Neural cell (in vitro differentiated cells): ENCODE measurements around the gene MKRN2. TPM values are rescaled to one million over a fixed set of nuclear protein-coding genes. Genes with fewer than 3 reads are reported as not detected.
"Not testable (repeated sequence)": the region's sequence is repeated elsewhere in the genome, so short reads cannot be mapped to it uniquely, and the experiment has no call there.

Experiments used
- H2AFZ ChIP-seq: fragments of 200-600, 300-800 bp; sonication (generic), shearing (Covaris generic); 2 replicates; pipeline ENCODE4 v1.6.0; 2014; ENCODE audit warnings: low read depth, mild to moderate bottlenecking, antibody characterized with exemption, low read length, moderate library complexity
- H3F3A ChIP-seq: fragments of 200-600 bp; shearing (Covaris generic); 2 replicates; pipeline ENCODE4 v1.6.1; 2016; ENCODE audit warnings: mild to moderate bottlenecking, moderate library complexity, mixed read lengths, antibody characterized with exemption, low read length; ENCODE audit not compliant: insufficient read depth, poor library complexity, severe bottlenecking
- H3K27ac ChIP-seq: fragments of 200-600, 300-800 bp; sonication (generic), shearing (Covaris generic); 2 replicates; pipeline ENCODE4 v1.5.1; 2014; ENCODE audit warnings: mild to moderate bottlenecking, low read length, moderate library complexity
- H3K27me3 ChIP-seq: fragments of 300-800, 200-600 bp; sonication (generic), shearing (Covaris generic); 2 replicates; pipeline ENCODE4 v1.6.0; 2014; ENCODE audit warnings: mild to moderate bottlenecking, low read depth, low read length, moderate library complexity; ENCODE audit not compliant: insufficient read depth
- H3K36me3 ChIP-seq: fragments of 300-800, 200-600 bp; sonication (generic), shearing (Covaris generic); 2 replicates; pipeline ENCODE4 v1.5.1; 2014; ENCODE audit warnings: mild to moderate bottlenecking, antibody characterized with exemption, low read length, moderate library complexity; ENCODE audit not compliant: insufficient read depth
- H3K4me2 ChIP-seq: fragments of 300-800, 200-600 bp; sonication (generic), shearing (Covaris generic); 2 replicates; pipeline ENCODE4 v1.6.0; 2014; ENCODE audit warnings: mild to moderate bottlenecking, low read length
- H3K4me3 ChIP-seq: fragments of 300-800, 200-600 bp; sonication (generic), shearing (Covaris generic); 2 replicates; pipeline ENCODE4 v1.5.1; 2014; ENCODE audit warnings: mild to moderate bottlenecking, low read length, moderate library complexity
- H3K79me2 ChIP-seq: fragments of 200-600 bp; shearing (Covaris generic); replicated peaks from 2 replicates; pipeline ENCODE4 v1.6.0; 2014; ENCODE audit warnings: mild to moderate bottlenecking, low read length, moderate library complexity; ENCODE audit not compliant: insufficient read depth
- H3K9ac ChIP-seq: fragments of 300-800, 200-600 bp; sonication (generic), shearing (Covaris generic); 2 replicates; pipeline ENCODE4 v1.6.1; 2016; ENCODE audit warnings: mild to moderate bottlenecking, low read length, mixed read lengths
- H3K9me2 ChIP-seq: fragments of 200-600 bp; shearing (Covaris generic); 2 replicates; pipeline ENCODE4 v1.6.1; 2016; ENCODE audit warnings: mild to moderate bottlenecking, low read length, mixed read lengths; ENCODE audit not compliant: insufficient read depth
- H3K9me3 ChIP-seq: fragments of 200-600, 300-800 bp; sonication (generic), shearing (Covaris generic); 2 replicates; pipeline ENCODE4 v1.6.1; 2016; ENCODE audit warnings: mild to moderate bottlenecking, mixed run types, low read length, moderate library complexity, mixed read lengths
- H4K20me1 ChIP-seq: fragments of 200-600 bp; shearing (Covaris generic); 2 replicates; pipeline ENCODE4 v1.6.1; 2016; ENCODE audit warnings: mild to moderate bottlenecking, mixed run types; ENCODE audit not compliant: insufficient read depth
- CTCF ChIP-seq: fragments of 450-650 bp; IDR thresholded peaks from 2 replicates; pipeline ENCODE4 v1.5.1; 2014; ENCODE audit warnings: antibody characterized with exemption, mild to moderate bottlenecking, moderate library complexity; ENCODE audit not compliant: poor library complexity, severe bottlenecking
- EP300 ChIP-seq: fragments of 450-650 bp; conservative IDR thresholded peaks from 2 replicates; pipeline ENCODE4 v1.6.1; 2014; ENCODE audit warnings: antibody characterized with exemption, mild to moderate bottlenecking, moderate library complexity; ENCODE audit not compliant: poor library complexity, severe bottlenecking
- EZH2 ChIP-seq: fragments of 200-600, 300-800 bp; shearing (Covaris generic), sonication (generic); IDR thresholded peaks from 2 replicates; pipeline ENCODE4 v1.6.1; 2014; ENCODE audit warnings: antibody characterized with exemption, low read length, borderline replicate concordance, mild to moderate bottlenecking; ENCODE audit not compliant: insufficient read depth, poor library complexity, severe bottlenecking
- MXI1 ChIP-seq: fragments of 450-650 bp; conservative IDR thresholded peaks from 2 replicates; pipeline ENCODE4 v1.6.1; 2014; ENCODE audit warnings: antibody characterized with exemption, mild to moderate bottlenecking; ENCODE audit not compliant: poor library complexity, severe bottlenecking
- POLR2AphosphoS5 ChIP-seq: IDR thresholded peaks from 2 replicates; pipeline ENCODE4 v1.6.1; 2012
- RAD21 ChIP-seq: fragments of 450-650 bp; conservative IDR thresholded peaks from 2 replicates; pipeline ENCODE4 v1.6.1; 2014; ENCODE audit warnings: antibody characterized with exemption, mild to moderate bottlenecking, moderate library complexity
- REST ChIP-seq: IDR thresholded peaks from 2 replicates; pipeline ENCODE4 v1.6.1; 2012; ENCODE audit warnings: borderline replicate concordance
- SMC3 ChIP-seq: fragments of 450-650 bp; conservative IDR thresholded peaks from 2 replicates; pipeline ENCODE4 v1.6.1; 2014; ENCODE audit warnings: antibody characterized with exemption, mild to moderate bottlenecking, moderate library complexity; ENCODE audit not compliant: poor library complexity
- TAF1 ChIP-seq: IDR thresholded peaks from 2 replicates; pipeline ENCODE4 v1.6.1; 2012; ENCODE audit warnings: low read depth
- polyA plus RNA-seq: library from polyadenylated mRNA; depleted of rRNA; stranded (reverse); fragments of >200 nt; gene quantifications from 2 replicates; pipeline ENCODE4 v1.2.3, GENCODE V29; 2014

The MKRN2 gene
- polyA plus RNA-seq, 1 donor from 2014 or later: 47.6 TPM

GRCh38 chr3:12630843-12631242 is 74.0 kb downstream of the MKRN2 start:
- not testable (repeated sequence) for H3K36me3 ChIP-seq, H3F3A ChIP-seq, H3K27me3 ChIP-seq, H2AFZ ChIP-seq, H3K9me3 ChIP-seq, H4K20me1 ChIP-seq, H3K27ac ChIP-seq, H3K9me2 ChIP-seq, H3K9ac ChIP-seq, H3K4me3 ChIP-seq, H3K4me2 ChIP-seq
- peaks cover 91% of the 10 kb centered on the region for H3K79me2 ChIP-seq

- no peak overlapping the region for H3K9ac ChIP-seq
- H3K9me2 ChIP-seq: no peaks in the 10 kb centered on the region
- H2AFZ ChIP-seq: no peak overlapping the region
- no peaks in the 10 kb centered on the region for H3K36me3 ChIP-seq
- H3K27ac ChIP-seq: no peak overlapping the region
- peaks cover 81% of the 10 kb centered on the region for H3K79me2 ChIP-seq
- H3K4me3 ChIP-seq: no peak overlapping the region
- no peak for TF ChIP-seq POLR2AphosphoS5
- no peak for TF ChIP-seq REST
- TF ChIP-seq EP300: no peak
- H4K20me1 ChIP-seq: no peaks in the 10 kb centered on the region
- H3F3A ChIP-seq: no peaks in the 10 kb centered on the region
- no peaks in the 10 kb centered on the region for H3K27me3 ChIP-seq
- no peaks in the 10 kb centered on the region for H3K9me3 ChIP-seq
- H3K4me2 ChIP-seq: no peak overlapping the region
Observed at GRCh38 chr3:12632523-12632922, 75.6 kb downstream of the MKRN2 start.

- TF ChIP-seq RAD21 (no peak), EZH2 (no peak), MXI1 (no peak), EP300 (no peak), REST (no peak), CTCF (no peak), SMC3 (no peak), POLR2AphosphoS5 (no peak), TAF1 (no peak)
- H4K20me1 ChIP-seq: no peaks in the 10 kb centered on the region
- H3K27me3 ChIP-seq: no peaks in the 10 kb centered on the region
- H2AFZ ChIP-seq: no peak overlapping the region
- no peak overlapping the region for H3K4me3 ChIP-seq
- no peak overlapping the region for H3K4me2 ChIP-seq
- H3K9ac ChIP-seq: no peak overlapping the region
- no peak overlapping the region for H3K27ac ChIP-seq
- H3K36me3 ChIP-seq: no peaks in the 10 kb centered on the region
- H3F3A ChIP-seq: no peaks in the 10 kb centered on the region
- H3K79me2 ChIP-seq: peaks cover 81% of the 10 kb centered on the region
- H3K9me2 ChIP-seq: no peaks in the 10 kb centered on the region
- H3K9me3 ChIP-seq: no peaks in the 10 kb centered on the region
Observed at GRCh38 chr3:12633108-12633507, 76.2 kb downstream of the MKRN2 start.
